K562 (cell line): ENCODE measurements around the gene SUPT16H. TPM values are rescaled to one million over a fixed set of nuclear protein-coding genes. Genes with fewer than 3 reads are reported as not detected.

Source experiments
- ATAC-seq: fragments of 200-7000 bp; cut with Tn5 transposase; 3 replicates; pipeline ENCODE4 v1.9.1; 2020; ENCODE audit warnings: moderate library complexity
- BruUV-seq: library from RNA; stranded (reverse); fragments of 400-500 nt; replicated peaks from 2 replicates; lab custom pipeline; 2021; lab: Mats Ljungman, UMichigan
- CTCF ChIA-PET: fragments of 300-600 bp; formaldehyde crosslinking; extraction: SDS; loops from one replicate; lab custom pipeline; 2021; ENCODE audit warnings: low intra/inter-chr PET ratio; lab: Yijun Ruan, JAX
- POLR2A ChIA-PET: fragments of 300-600, 350-650 bp; sonication (Branson Sonifier 250); formaldehyde crosslinking; extraction: SDS; loops from one replicate; lab custom pipeline; 2021; ENCODE audit warnings: antibody characterized with exemption, inconsistent platforms; lab: Yijun Ruan, JAX
- DNase-seq, 4 experiments: peaks; one replicate each; pipeline versions ENCODE4 v3.0.0 to v3.0.0-alpha.2; 2011 to 2018; ENCODE audit warnings: low spot score in 3 of 4, mixed read lengths in 3 of 4; ENCODE audit errors: extremely low read depth in 1 of 4
- FAIRE-seq: peaks from 2 replicates; lab custom pipeline; 2011; peaks lifted over from hg19 to GRCh38; lab: Jason Lieb, UNC
- H2AFZ ChIP-seq: 2 replicates; pipeline ENCODE4 v1.6.0; 2011; ENCODE audit warnings: low read depth, low read length, control low read depth, inconsistent platforms
- H3K27ac ChIP-seq: fragments of 200-600 bp; 3 replicates; pipeline ENCODE4 v1.8.0; 2011; ENCODE audit warnings: low read depth, mild to moderate bottlenecking, control low read depth, inconsistent platforms, low read length, moderate library complexity, mixed read lengths; ENCODE audit errors: extremely low read depth
- H3K27me3 ChIP-seq, 2 experiments: fragments of 300-600 bp in 1 of 2; 2 replicates in 1 of 2; 3 replicates in 1 of 2; pipeline versions ENCODE4 v1.6.0 to v1.8.0; 2011; ENCODE audit warnings: inconsistent platforms in 2 of 2, low read length in 2 of 2, mild to moderate bottlenecking in 1 of 2, mixed read lengths in 1 of 2, moderate library complexity in 1 of 2; ENCODE audit not compliant: control insufficient read depth in 2 of 2, insufficient read depth in 2 of 2
- H3K36me3 ChIP-seq: fragments of 300-600 bp; 3 replicates; pipeline ENCODE4 v1.8.0; 2011; ENCODE audit warnings: mild to moderate bottlenecking, low read length, inconsistent platforms; ENCODE audit not compliant: control insufficient read depth, insufficient read depth
- H3K4me1 ChIP-seq, 2 experiments: fragments of 200-600 bp in 1 of 2; replicated peaks in 1 of 2; 2 replicates in 1 of 2; 3 replicates in 1 of 2; pipeline versions ENCODE4 v1.5.1 to v1.8.0; 2011; ENCODE audit warnings: inconsistent platforms in 2 of 2, low read length in 2 of 2, mild to moderate bottlenecking in 1 of 2, mixed read lengths in 1 of 2, moderate library complexity in 1 of 2; ENCODE audit not compliant: control insufficient read depth in 2 of 2, insufficient read depth in 2 of 2
- H3K4me2 ChIP-seq: 2 replicates; pipeline ENCODE4 v1.6.1; 2011; ENCODE audit warnings: low read length, control low read depth, inconsistent platforms, mixed read lengths; ENCODE audit not compliant: insufficient read depth
- H3K4me3 ChIP-seq: fragments of 200-600 bp; sonication (generic), shearing (Covaris generic); 2 replicates; pipeline ENCODE4 v1.5.1; 2016; ENCODE audit warnings: control low read depth, inconsistent platforms
- H3K79me2 ChIP-seq: fragments of 200-600 bp; 3 replicates; pipeline ENCODE4 v1.8.0; 2011; ENCODE audit warnings: low read length, inconsistent platforms; ENCODE audit not compliant: control insufficient read depth, insufficient read depth
- H3K9ac ChIP-seq, 2 experiments: 2 replicates each; pipeline versions ENCODE4 v1.6.0 to v1.6.1; 2011; ENCODE audit warnings: low read depth in 2 of 2, low read length in 2 of 2, control low read depth in 1 of 2, inconsistent platforms in 1 of 2, mild to moderate bottlenecking in 1 of 2, mixed read lengths in 1 of 2; ENCODE audit not compliant: insufficient read depth in 1 of 2
- H3K9me1 ChIP-seq: one replicate; pipeline ENCODE4 v1.6.0; 2011; ENCODE audit warnings: inconsistent platforms, mild to moderate bottlenecking, low read length, moderate library complexity; ENCODE audit not compliant: control insufficient read depth, insufficient read depth
- H3K9me3 ChIP-seq: replicated peaks from 2 replicates; pipeline ENCODE4 v1.5.1; 2011; ENCODE audit warnings: low read depth, low read length, inconsistent platforms; ENCODE audit not compliant: control insufficient read depth, insufficient read depth
- H4K20me1 ChIP-seq: replicated peaks from 2 replicates; pipeline ENCODE4 v1.6.1; 2011; ENCODE audit warnings: low read length, inconsistent platforms, mixed read lengths; ENCODE audit not compliant: control insufficient read depth, insufficient read depth
- ATF2 ChIP-seq: sonication (generic); formaldehyde crosslinking; IDR thresholded peaks from 2 replicates; pipeline ENCODE4 v1.8.1; 2022; ENCODE audit warnings: missing genetic modification reagents
- BACH1 ChIP-seq: fragments of 200-800 bp; sonication (Bioruptor generic); IDR thresholded peaks from 2 replicates; pipeline ENCODE4 v1.6.1; 2016; ENCODE audit warnings: missing genetic modification characterization, missing compliant biosample characterization
- CBFA2T3 ChIP-seq: fragments of 450-650 bp; IDR thresholded peaks from 2 replicates; pipeline ENCODE4 v1.6.1; 2017
- CREM ChIP-seq: IDR thresholded peaks from 2 replicates; pipeline ENCODE4 v1.6.1; 2014; ENCODE audit warnings: antibody characterized with exemption, low read depth
- HIVEP1 ChIP-seq: fragments of 250-450 bp; sonication (Bioruptor Pico); IDR thresholded peaks from 2 replicates; pipeline ENCODE4 v1.4.0; 2020; ENCODE audit warnings: mild to moderate bottlenecking
- HMBOX1 ChIP-seq: sonication (generic); IDR thresholded peaks from 2 replicates; pipeline ENCODE4 v1.6.1; 2016
- MCM2 ChIP-seq: fragments of 450-650 bp; IDR thresholded peaks from 2 replicates; pipeline ENCODE4 v1.6.1; 2017; ENCODE audit warnings: low read depth, mild to moderate bottlenecking
- PHB2 ChIP-seq: fragments of 450-650 bp; IDR thresholded peaks from 2 replicates; pipeline ENCODE4 v1.6.1; 2017; ENCODE audit warnings: low read depth
- PHF21A ChIP-seq: fragments of 450-650 bp; IDR thresholded peaks from 2 replicates; pipeline ENCODE4 v1.6.1; 2017; ENCODE audit warnings: low read depth, borderline replicate concordance
- PTBP1 ChIP-seq: fragments of 200-400 bp; formaldehyde crosslinking; IDR thresholded peaks from 2 replicates; pipeline ENCODE4 v1.6.1; 2017; ENCODE audit warnings: low read depth, low read length
- RBM15 ChIP-seq: fragments of 200-400 bp; formaldehyde crosslinking; IDR thresholded peaks from 2 replicates; pipeline ENCODE4 v1.6.1; 2018; ENCODE audit warnings: mild to moderate bottlenecking, low read length, moderate library complexity; ENCODE audit not compliant: insufficient read depth
- XRCC4 ChIP-seq: IDR thresholded peaks from one replicate; pipeline ENCODE4 v1.6.1; 2011; ENCODE audit not compliant: insufficient read depth, insufficient read length; ENCODE audit errors: extremely low read depth
- ZEB2 ChIP-seq: fragments of 450-650 bp; IDR thresholded peaks from 2 replicates; pipeline ENCODE4 v1.6.1; 2016
- ZNF436 ChIP-seq: fragments of 250-450, 450-650 bp; sonication (Bioruptor Pico); formaldehyde crosslinking; IDR thresholded peaks from 2 replicates; pipeline ENCODE4 v1.7.0; 2020; ENCODE audit warnings: mild to moderate bottlenecking
- ZNF518B ChIP-seq: fragments of 250-450 bp; sonication (Bioruptor Pico); IDR thresholded peaks from 2 replicates; pipeline ENCODE4 v1.5.0; 2021; ENCODE audit warnings: mild to moderate bottlenecking, moderate library complexity
- WGBS: fragments of 100-300 bp; shearing (Covaris generic); methylation state at CpG from one replicate; pipeline ENCODE4 v1.1.6; 2016; ENCODE audit warnings: low coverage, mixed read lengths; ENCODE audit not compliant: insufficient coverage; ENCODE audit errors: missing lambda C conversion rate; 5-methylcytosine and 5-hydroxymethylcytosine counted together
- in situ Hi-C: fragments of 300-500 bp; cut with MboI; formaldehyde crosslinking; loops from 4 replicates; pipeline ENCODE4 v1.15.0; 2018; ENCODE audit warnings: inconsistent platforms, mixed read lengths
- intact Hi-C: fragments of 100-400 bp; cut with micrococcal nuclease; formaldehyde crosslinking; loops from 2 replicates; pipeline ENCODE4 v1.14.2; 2022
- polyA plus RNA-seq, 8 experiments: library from polyadenylated mRNA; depleted of rRNA in 4 of 8; stranded (reverse) in 5 of 8; unstranded in 3 of 8; fragments of >200 nt; fragmentation: Nextera tagmentation in 2 of 8; fragmentation: Illumina TruSeq in 1 of 8; extraction: Ambion mirVana in 2 of 8; extraction: Trizol in 1 of 8; gene quantifications; 2 replicates each; pipeline versions ENCODE4 v1.2.1 to v1.2.3, GENCODE V29; 2011 to 2014; ENCODE audit warnings: inconsistent platforms in 1 of 8, missing spikeins in 1 of 8
- total RNA-seq, 7 experiments: library from RNA; depleted of rRNA in 6 of 7; stranded (reverse); fragments of >200 nt in 6 of 7; fragmentation: Illumina TruSeq in 2 of 7; extraction: Trizol in 2 of 7; gene quantifications; 2 replicates each; pipeline versions ENCODE4 v1.2.1 to v1.2.3, GENCODE V29; 2011 to 2021; ENCODE audit warnings: low replicate concordance in 1 of 7
- TF ChIP-seq, protein P1 (sequence below): fragments of 250-450 bp; sonication (Bioruptor Pico); IDR thresholded peaks from 2 replicates; pipeline ENCODE4 v1.8.0; 2022; ENCODE audit warnings: inconsistent platforms, mild to moderate bottlenecking, moderate library complexity, borderline replicate concordance
- TF ChIP-seq, protein P2 (sequence below): fragments of 450-650 bp; IDR thresholded peaks from 2 replicates; pipeline ENCODE4 v1.6.1; 2017; ENCODE audit warnings: mild to moderate bottlenecking, moderate library complexity

Gene SUPT16H
- total and polyA plus RNA-seq, 9 of the 15 experiments (the other 6 are each of a cell fraction or from before 2014, with no cell fraction given): 75.4 to 152 (median 105) TPM

GRCh38 chr14:21322716-21323115 lies 61.1 kb downstream of the SUPT16H start:
- H3K4me2 ChIP-seq: no peak overlapping the region
- no peaks in the 10 kb centered on the region for H3K9me1 ChIP-seq
- H3K9ac ChIP-seq: no peak overlapping the region
- H3K9me3 ChIP-seq: no peaks in the 10 kb centered on the region
- ChIA-PET POLR2A (interaction anchor here (1.6 kb wide), 1 partner anchor 62 kb away, joined by 4 read pairs; no protein-coding TSS in a partner anchor), CTCF (no interaction called here)
- no peaks in the 10 kb centered on the region for H4K20me1 ChIP-seq
- ATAC-seq (no peak), DNase-seq (no peak), FAIRE-seq (no peak)
- WGBS: 36% methylated on average over 2 of the region's 2 CpGs
- intact Hi-C loops: no loop called here
- no peak overlapping the region for H2AFZ ChIP-seq
- H3K27ac ChIP-seq: no peak overlapping the region
- BruUV-seq: no TSS peak
- no peaks in the 10 kb centered on the region for H3K36me3 ChIP-seq
- H3K4me3 ChIP-seq: no peak overlapping the region
- H3K79me2 ChIP-seq: no peaks in the 10 kb centered on the region
- in situ Hi-C loops: no loop called here
- no peaks in the 10 kb centered on the region for H3K27me3 ChIP-seq
- peaks cover 0 to 6% of the 10 kb centered on the region in 2 experiments; a peak in 3 of 5 replicates for H3K4me1 ChIP-seq
- TF ChIP-seq XRCC4 (no peak), RBM15 (no peak), MCM2 (no peak), PTBP1 (no peak), PHF21A (no peak), CBFA2T3 (no peak), ZEB2 (no peak), ATF2 (CRISPR knock-in tag) (no peak), HMBOX1 (no peak), ZNF436 (CRISPR knock-in tag) (no peak), CREM (no peak), BACH1 (tag) (no peak), PHB2 (no peak), HIVEP1 (CRISPR knock-in tag) (no peak), ZNF518B (CRISPR knock-in tag) (no peak)
- TF ChIP-seq, protein P1, sequence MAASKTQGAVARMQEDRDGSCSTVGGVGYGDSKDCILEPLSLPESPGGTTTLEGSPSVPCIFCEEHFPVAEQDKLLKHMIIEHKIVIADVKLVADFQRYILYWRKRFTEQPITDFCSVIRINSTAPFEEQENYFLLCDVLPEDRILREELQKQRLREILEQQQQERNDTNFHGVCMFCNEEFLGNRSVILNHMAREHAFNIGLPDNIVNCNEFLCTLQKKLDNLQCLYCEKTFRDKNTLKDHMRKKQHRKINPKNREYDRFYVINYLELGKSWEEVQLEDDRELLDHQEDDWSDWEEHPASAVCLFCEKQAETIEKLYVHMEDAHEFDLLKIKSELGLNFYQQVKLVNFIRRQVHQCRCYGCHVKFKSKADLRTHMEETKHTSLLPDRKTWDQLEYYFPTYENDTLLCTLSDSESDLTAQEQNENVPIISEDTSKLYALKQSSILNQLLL (CRISPR knock-in tag): no peak
- TF ChIP-seq, protein P2, sequence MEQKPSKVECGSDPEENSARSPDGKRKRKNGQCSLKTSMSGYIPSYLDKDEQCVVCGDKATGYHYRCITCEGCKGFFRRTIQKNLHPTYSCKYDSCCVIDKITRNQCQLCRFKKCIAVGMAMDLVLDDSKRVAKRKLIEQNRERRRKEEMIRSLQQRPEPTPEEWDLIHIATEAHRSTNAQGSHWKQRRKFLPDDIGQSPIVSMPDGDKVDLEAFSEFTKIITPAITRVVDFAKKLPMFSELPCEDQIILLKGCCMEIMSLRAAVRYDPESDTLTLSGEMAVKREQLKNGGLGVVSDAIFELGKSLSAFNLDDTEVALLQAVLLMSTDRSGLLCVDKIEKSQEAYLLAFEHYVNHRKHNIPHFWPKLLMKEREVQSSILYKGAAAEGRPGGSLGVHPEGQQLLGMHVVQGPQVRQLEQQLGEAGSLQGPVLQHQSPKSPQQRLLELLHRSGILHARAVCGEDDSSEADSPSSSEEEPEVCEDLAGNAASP: no peak
